ENCODE data around the gene TULP3. TPM values are rescaled to one million over a fixed set of nuclear protein-coding genes. Genes with fewer than 3 reads are reported as not detected.

The TULP3 gene
- total RNA-seq, 4 donors from 2014 or later = 20.1 to 32.3 (median 22.3) TPM

DNA sequence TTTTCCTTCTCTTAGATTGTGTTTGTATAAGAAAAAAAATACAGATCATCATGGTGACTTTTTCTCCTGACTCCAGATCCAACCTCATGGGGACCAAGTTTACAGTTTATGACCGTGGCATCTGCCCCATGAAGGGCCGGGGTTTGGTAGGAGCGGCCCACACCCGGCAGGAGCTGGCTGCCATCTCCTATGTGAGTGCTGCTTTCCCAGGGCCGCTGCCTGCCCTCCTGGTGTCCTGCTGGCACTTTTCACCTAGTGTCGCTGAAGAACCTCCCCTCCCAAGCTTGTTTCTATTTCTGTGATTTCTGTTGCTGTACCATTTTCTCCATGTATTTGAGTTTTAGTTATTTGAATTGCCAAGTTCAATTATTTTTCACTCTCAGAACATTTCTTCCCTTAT is 43.7 kb downstream of the TULP3 start:
- Histone ChIP-seq H3K4me3 (replicated peaks in 1 of 3) (no peak overlapping the region), H3K27ac (peak overlapping the region; percentile 27 to 70 (median 52)), H3K9me3 (no peaks in the 10 kb centered on the region), H3K27me3 (no peaks in the 10 kb centered on the region), H3K36me3 (peaks cover 18 to 24% of the 10 kb centered on the region in 2 donors), H3K4me1 (peaks cover 4 to 8% of the 10 kb centered on the region in 2 donors)
- intact Hi-C loops (cut with DNase I) = no loop called here
- DNase-seq = no peak
- TF ChIP-seq, protein P1, sequence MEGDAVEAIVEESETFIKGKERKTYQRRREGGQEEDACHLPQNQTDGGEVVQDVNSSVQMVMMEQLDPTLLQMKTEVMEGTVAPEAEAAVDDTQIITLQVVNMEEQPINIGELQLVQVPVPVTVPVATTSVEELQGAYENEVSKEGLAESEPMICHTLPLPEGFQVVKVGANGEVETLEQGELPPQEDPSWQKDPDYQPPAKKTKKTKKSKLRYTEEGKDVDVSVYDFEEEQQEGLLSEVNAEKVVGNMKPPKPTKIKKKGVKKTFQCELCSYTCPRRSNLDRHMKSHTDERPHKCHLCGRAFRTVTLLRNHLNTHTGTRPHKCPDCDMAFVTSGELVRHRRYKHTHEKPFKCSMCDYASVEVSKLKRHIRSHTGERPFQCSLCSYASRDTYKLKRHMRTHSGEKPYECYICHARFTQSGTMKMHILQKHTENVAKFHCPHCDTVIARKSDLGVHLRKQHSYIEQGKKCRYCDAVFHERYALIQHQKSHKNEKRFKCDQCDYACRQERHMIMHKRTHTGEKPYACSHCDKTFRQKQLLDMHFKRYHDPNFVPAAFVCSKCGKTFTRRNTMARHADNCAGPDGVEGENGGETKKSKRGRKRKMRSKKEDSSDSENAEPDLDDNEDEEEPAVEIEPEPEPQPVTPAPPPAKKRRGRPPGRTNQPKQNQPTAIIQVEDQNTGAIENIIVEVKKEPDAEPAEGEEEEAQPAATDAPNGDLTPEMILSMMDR (IDR thresholded peaks at IDR 0.05) = no peak
- TF ChIP-seq POLR2A (IDR thresholded peaks at IDR 0.05) = no peak
- WGBS, 2 donors = 92 to 93% methylated on average over 6 of the region's 6 CpGs

DNA sequence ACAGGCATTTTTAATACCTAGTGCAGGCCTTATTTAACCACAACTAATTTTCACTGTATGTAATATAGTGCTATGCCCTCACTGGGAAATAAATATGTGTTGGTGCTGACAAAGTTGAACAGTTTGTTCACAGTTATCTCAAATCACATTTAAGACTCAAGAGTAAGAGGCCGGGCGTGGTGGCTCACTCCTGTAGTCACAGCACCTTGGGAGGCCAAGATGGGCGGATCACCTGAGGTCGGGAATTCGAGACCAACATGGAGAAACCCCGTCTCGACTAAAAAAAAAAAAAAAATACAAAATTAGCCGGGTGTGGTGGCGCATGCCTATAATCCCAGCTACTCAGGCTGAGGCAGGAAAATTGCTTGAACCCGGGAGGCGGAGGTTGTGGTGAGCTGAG is 45.6 kb downstream of the TULP3 start:
- no peaks in the 10 kb centered on the region for H3K27me3 ChIP-seq
- H3K9me3 ChIP-seq = no peaks in the 10 kb centered on the region
- WGBS, 2 donors = 96 to 97% methylated on average over 11 of the region's 11 CpGs
- H3K4me1 ChIP-seq = peaks cover 4 to 8% of the 10 kb centered on the region in 2 donors
- intact Hi-C loops (cut with DNase I) = no loop called here
- TF ChIP-seq, protein P1 (IDR thresholded peaks at IDR 0.05) = no peak
- TF ChIP-seq POLR2A (IDR thresholded peaks at IDR 0.05) = no peak
- no peak overlapping the region for H3K4me3 ChIP-seq (replicated peaks in 1 of 3)
- H3K27ac ChIP-seq = no peak overlapping the region
- peaks cover 23 to 25% of the 10 kb centered on the region in 2 donors for H3K36me3 ChIP-seq
- no peak for DNase-seq

DNA sequence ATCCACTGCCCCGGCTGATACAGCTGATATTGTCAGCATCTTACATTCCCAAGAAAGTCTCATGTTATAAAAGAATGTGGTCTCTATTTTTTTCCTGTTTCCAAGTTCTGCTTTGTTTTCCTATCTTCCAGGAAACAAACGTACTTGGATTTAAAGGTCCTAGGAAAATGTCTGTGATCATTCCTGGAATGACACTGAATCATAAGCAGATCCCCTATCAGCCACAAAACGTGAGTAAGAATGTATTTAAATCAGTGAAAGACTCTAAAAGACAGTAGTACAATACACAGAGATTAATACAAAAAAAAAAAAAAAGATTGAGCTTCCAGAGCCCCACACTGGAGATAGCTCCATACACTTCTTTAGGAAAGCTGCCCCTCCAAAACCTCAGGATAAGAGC is 46.8 kb downstream of the TULP3 start:
- WGBS, 2 donors = 87 to 92% methylated on average over 3 of the region's 3 CpGs
- Histone ChIP-seq H3K27me3 (no peaks in the 10 kb centered on the region), H3K4me3 (replicated peaks in 1 of 3) (no peak overlapping the region), H3K9me3 (no peaks in the 10 kb centered on the region), H3K4me1 (peaks cover 4 to 8% of the 10 kb centered on the region in 2 donors), H3K27ac (no peak overlapping the region), H3K36me3 (peaks cover 15 to 25% of the 10 kb centered on the region in 2 donors)
- DNase-seq = no peak
- intact Hi-C loops (cut with DNase I) = no loop called here
- no peak for TF ChIP-seq POLR2A (IDR thresholded peaks at IDR 0.05)
- TF ChIP-seq, protein P1 (IDR thresholded peaks at IDR 0.05) = no peak

DNA sequence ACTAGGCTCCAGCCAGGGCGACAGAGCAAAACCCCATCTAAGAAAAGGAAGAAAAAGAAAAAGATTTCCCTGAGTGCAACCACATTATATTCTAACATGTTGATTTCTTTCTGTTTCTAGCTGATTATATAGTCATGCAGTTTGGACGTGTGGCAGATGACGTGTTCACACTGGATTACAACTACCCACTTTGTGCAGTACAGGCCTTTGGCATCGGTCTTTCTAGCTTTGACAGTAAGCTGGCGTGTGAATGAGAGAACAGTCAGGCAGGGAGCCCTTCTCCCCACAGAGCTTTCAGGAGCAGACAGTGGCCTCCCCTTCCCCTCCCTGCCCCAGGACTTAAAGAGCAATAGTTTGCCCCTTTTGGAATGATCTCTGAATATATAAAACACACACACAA is 48.5 kb downstream of the TULP3 start:
- H3K36me3 ChIP-seq = peaks cover 15 to 25% of the 10 kb centered on the region in 2 donors
- TF ChIP-seq, protein P1 (IDR thresholded peaks at IDR 0.05) = no peak
- no peak for TF ChIP-seq POLR2A (IDR thresholded peaks at IDR 0.05)
- DNase-seq = no peak
- intact Hi-C loops (cut with DNase I) = no loop called here
- H3K4me1 ChIP-seq = peaks cover under 1 to 3% of the 10 kb centered on the region in 2 donors
- no peaks in the 10 kb centered on the region for H3K27me3 ChIP-seq
- H3K4me3 ChIP-seq (replicated peaks in 1 of 3) = no peak overlapping the region
- WGBS, 2 donors = 94 to 97% methylated on average over 5 of the region's 5 CpGs
- H3K27ac ChIP-seq = no peak overlapping the region
- H3K9me3 ChIP-seq = no peaks in the 10 kb centered on the region

DNA sequence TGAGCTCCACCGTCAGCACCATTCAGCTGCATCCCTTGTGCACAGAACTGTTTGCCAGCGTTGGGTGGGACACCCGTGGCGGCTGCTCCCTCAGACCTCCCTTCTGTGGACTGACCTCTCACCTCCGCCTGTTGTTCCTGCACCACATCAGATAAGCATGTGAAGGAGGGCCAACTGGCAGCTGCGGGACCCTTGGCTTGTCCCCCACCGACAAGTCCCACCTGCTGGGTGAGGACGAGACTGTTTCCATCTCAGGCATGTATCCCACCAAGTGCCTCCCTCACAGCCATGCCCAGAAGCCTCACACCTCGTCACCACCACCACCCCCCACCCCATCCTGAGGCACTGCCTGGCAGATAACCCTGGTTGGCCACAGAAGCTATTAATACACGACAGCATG is 49.9 kb downstream of the TULP3 start:
- no peak for DNase-seq
- Histone ChIP-seq H3K36me3 (peaks cover 15 to 25% of the 10 kb centered on the region in 2 donors), H3K27me3 (no peaks in the 10 kb centered on the region), H3K9me3 (no peaks in the 10 kb centered on the region), H3K4me1 (peaks cover 0 to 8% of the 10 kb centered on the region in 2 donors), H3K4me3 (replicated peaks in 1 of 3) (no peak overlapping the region), H3K27ac (no peak overlapping the region)
- TF ChIP-seq, protein P1 (IDR thresholded peaks at IDR 0.05) = no peak
- TF ChIP-seq POLR2A (IDR thresholded peaks at IDR 0.05) = no peak
- intact Hi-C loops (cut with DNase I) = loop anchor here (5.0 kb wide), 1 partner anchor 53 kb away; no protein-coding TSS in a partner anchor
- 78% methylated on average over 10 of the region's 10 CpGs for WGBS, 2 donors
